Measurements from ENCODE around the gene KLHDC8A.
A peak's percentile ranks its signal among the peaks of the same experiment; 100 is the strongest.

KLHDC8A gene

GRCh38 chr1:205359771-205360565 is 3.2 kb upstream of the KLHDC8A start:
- H3K36me3 Mint-ChIP-seq = no peaks in the 10 kb centered on the region
- H3K4me1 Mint-ChIP-seq = peaks cover 7% of the 10 kb centered on the region
- peaks cover 20% of the 10 kb centered on the region for H3K27me3 Mint-ChIP-seq
- DNase-seq (ENCODE audit: low spot score in 2 of 2) (no peak), ATAC-seq (ENCODE audit: low read depth) (no peak)
- H3K9me3 Mint-ChIP-seq = no peaks in the 10 kb centered on the region
- H3K27ac Mint-ChIP-seq = no peak overlapping the region
- H3K4me3 Mint-ChIP-seq = no peak overlapping the region

GRCh38 chr1:205358579-205358978 is 1.9 kb upstream of the KLHDC8A start:
- Mint-ChIP-seq H3K36me3 (no peaks in the 10 kb centered on the region), H3K27me3 (peaks cover 21% of the 10 kb centered on the region), H3K4me1 (peaks cover 11% of the 10 kb centered on the region), H3K27ac (no peak overlapping the region), H3K4me3 (no peak overlapping the region), H3K9me3 (no peaks in the 10 kb centered on the region)
- ATAC-seq (ENCODE audit: low read depth) = no peak
- no peak for DNase-seq (ENCODE audit: low spot score in 2 of 2)

- Mint-ChIP-seq H3K27ac (no peak overlapping the region), H3K36me3 (no peaks in the 10 kb centered on the region), H3K4me3 (no peak overlapping the region), H3K9me3 (no peaks in the 10 kb centered on the region), H3K27me3 (peaks cover 21% of the 10 kb centered on the region), H3K4me1 (peaks cover 11% of the 10 kb centered on the region)
- ATAC-seq (ENCODE audit: low read depth) (no peak), DNase-seq (ENCODE audit: low spot score in 2 of 2) (no peak)
These were observed 845 bp upstream of the KLHDC8A start for GRCh38 chr1:205357567-205357966.

GRCh38 chr1:205355075-205355453 is 1.7 kb downstream of the KLHDC8A start:
- peaks cover 18% of the 10 kb centered on the region for H3K27me3 Mint-ChIP-seq
- H3K4me3 Mint-ChIP-seq = no peak overlapping the region
- DNase-seq (ENCODE audit: low spot score in 2 of 2) = no peak
- no peak overlapping the region for H3K27ac Mint-ChIP-seq
- no peak for ATAC-seq (ENCODE audit: low read depth)
- H3K4me1 Mint-ChIP-seq = peaks cover 21% of the 10 kb centered on the region
- H3K36me3 Mint-ChIP-seq = no peaks in the 10 kb centered on the region
- H3K9me3 Mint-ChIP-seq = no peaks in the 10 kb centered on the region

GRCh38 chr1:205354259-205355074 is 2.3 kb downstream of the KLHDC8A start:
- ATAC-seq (ENCODE audit: low read depth) = peak; percentile 72
- DNase-seq (ENCODE audit: low spot score in 2 of 2) = peak; percentile 60 to 62
- no peaks in the 10 kb centered on the region for H3K9me3 Mint-ChIP-seq
- no peak overlapping the region for H3K27ac Mint-ChIP-seq
- peaks cover 17% of the 10 kb centered on the region for H3K27me3 Mint-ChIP-seq
- no peaks in the 10 kb centered on the region for H3K36me3 Mint-ChIP-seq
- no peak overlapping the region for H3K4me3 Mint-ChIP-seq
- peaks cover 27% of the 10 kb centered on the region for H3K4me1 Mint-ChIP-seq

GRCh38 chr1:205353612-205354011 is 3.1 kb downstream of the KLHDC8A start:
- no peak for ATAC-seq (ENCODE audit: low read depth)
- H3K4me1 Mint-ChIP-seq = peaks cover 35% of the 10 kb centered on the region
- H3K36me3 Mint-ChIP-seq = no peaks in the 10 kb centered on the region
- DNase-seq (ENCODE audit: low spot score in 2 of 2) = no peak
- H3K27me3 Mint-ChIP-seq = peaks cover 14% of the 10 kb centered on the region
- no peaks in the 10 kb centered on the region for H3K9me3 Mint-ChIP-seq
- H3K27ac Mint-ChIP-seq = no peak overlapping the region
- H3K4me3 Mint-ChIP-seq = no peak overlapping the region

- DNase-seq (ENCODE audit: low spot score in 2 of 2) (no peak), ATAC-seq (ENCODE audit: low read depth) (no peak)
- Mint-ChIP-seq H3K27me3 (peaks cover 13% of the 10 kb centered on the region), H3K36me3 (no peaks in the 10 kb centered on the region), H3K4me3 (no peak overlapping the region), H3K9me3 (no peaks in the 10 kb centered on the region), H3K27ac (no peak overlapping the region), H3K4me1 (peaks cover 39% of the 10 kb centered on the region)
These were observed 3.5 kb downstream of the KLHDC8A start for GRCh38 chr1:205353191-205353590.

- Mint-ChIP-seq H3K4me3 (no peak overlapping the region), H3K27ac (no peak overlapping the region), H3K36me3 (no peaks in the 10 kb centered on the region), H3K27me3 (peaks cover 8% of the 10 kb centered on the region), H3K4me1 (peaks cover 42% of the 10 kb centered on the region), H3K9me3 (no peaks in the 10 kb centered on the region)
- ATAC-seq (ENCODE audit: low read depth) (no peak), DNase-seq (ENCODE audit: low spot score in 2 of 2) (no peak)
These were observed 4.6 kb downstream of the KLHDC8A start for GRCh38 chr1:205351984-205352713.

- Mint-ChIP-seq H3K27ac (no peak overlapping the region), H3K36me3 (no peaks in the 10 kb centered on the region), H3K4me3 (no peak overlapping the region), H3K4me1 (peaks cover 40% of the 10 kb centered on the region), H3K27me3 (peaks cover 6% of the 10 kb centered on the region), H3K9me3 (no peaks in the 10 kb centered on the region)
- ATAC-seq (ENCODE audit: low read depth) = no peak
- no peak for DNase-seq (ENCODE audit: low spot score in 2 of 2)
These were observed 6.0 kb downstream of the KLHDC8A start for GRCh38 chr1:205350691-205351141.

GRCh38 chr1:205350124-205350523 is 6.6 kb downstream of the KLHDC8A start:
- H3K27ac Mint-ChIP-seq = no peak overlapping the region
- DNase-seq (ENCODE audit: low spot score in 2 of 2) (no peak), ATAC-seq (ENCODE audit: low read depth) (peak; percentile 58)
- no peaks in the 10 kb centered on the region for H3K9me3 Mint-ChIP-seq
- peaks cover 5% of the 10 kb centered on the region for H3K27me3 Mint-ChIP-seq
- peak overlapping the region; percentile 24 for H3K4me3 Mint-ChIP-seq
- H3K36me3 Mint-ChIP-seq = no peaks in the 10 kb centered on the region
- peaks cover 38% of the 10 kb centered on the region for H3K4me1 Mint-ChIP-seq

- no peak overlapping the region for H3K27ac Mint-ChIP-seq
- H3K4me3 Mint-ChIP-seq = peak overlapping the region; percentile 6
- peaks cover 42% of the 10 kb centered on the region for H3K4me1 Mint-ChIP-seq
- H3K27me3 Mint-ChIP-seq = peaks cover 7% of the 10 kb centered on the region
- ATAC-seq (ENCODE audit: low read depth) = peak; percentile 67
- DNase-seq (ENCODE audit: low spot score in 2 of 2) = no peak
- no peaks in the 10 kb centered on the region for H3K9me3 Mint-ChIP-seq
- no peaks in the 10 kb centered on the region for H3K36me3 Mint-ChIP-seq
These were observed 7.9 kb downstream of the KLHDC8A start for GRCh38 chr1:205348554-205349487.

GRCh38 chr1:205346956-205347574 is 9.7 kb downstream of the KLHDC8A start:
- Mint-ChIP-seq H3K27me3 (peaks cover 7% of the 10 kb centered on the region), H3K9me3 (no peaks in the 10 kb centered on the region), H3K27ac (no peak overlapping the region), H3K36me3 (no peaks in the 10 kb centered on the region), H3K4me1 (peaks cover 43% of the 10 kb centered on the region), H3K4me3 (no peak overlapping the region)
- DNase-seq (ENCODE audit: low spot score in 2 of 2) = no peak
- ATAC-seq (ENCODE audit: low read depth) = no peak

GRCh38 chr1:205345761-205346160 is 11.0 kb downstream of the KLHDC8A start:
- H3K4me1 Mint-ChIP-seq = peaks cover 42% of the 10 kb centered on the region
- ATAC-seq (ENCODE audit: low read depth) = no peak
- no peak overlapping the region for H3K4me3 Mint-ChIP-seq
- H3K9me3 Mint-ChIP-seq = no peaks in the 10 kb centered on the region
- no peak overlapping the region for H3K27ac Mint-ChIP-seq
- H3K36me3 Mint-ChIP-seq = no peaks in the 10 kb centered on the region
- DNase-seq (ENCODE audit: low spot score in 2 of 2) = no peak
- H3K27me3 Mint-ChIP-seq = peaks cover 7% of the 10 kb centered on the region

All from memory B cell (primary cell).